SK-N-SH (cell line): Measurements from ENCODE around the gene ZDHHC14. TPM values are rescaled to one million over a fixed set of nuclear protein-coding genes. Genes with fewer than 3 reads are reported as not detected.

ENCODE experiments used
- CTCF ChIA-PET: fragments of 300-600, 350-600 bp; formaldehyde crosslinking; extraction: SDS; loops from one replicate; lab custom pipeline; 2021; lab: Yijun Ruan, JAX
- POLR2A ChIA-PET: fragments of 350-600 bp; sonication (Branson Sonifier 250); formaldehyde crosslinking; extraction: SDS; loops from one replicate; lab custom pipeline; 2020; ENCODE audit warnings: antibody characterized with exemption, inconsistent platforms; lab: Yijun Ruan, JAX
- DNase-seq: peaks from one replicate; pipeline ENCODE4 v3.0.0; 2012
- H2AFZ ChIP-seq: fragments of 200-600 bp; sonication (generic); 2 replicates; pipeline ENCODE4 v1.8.1; 2016; ENCODE audit warnings: antibody characterized with exemption, mild to moderate bottlenecking, low read depth
- H3F3A ChIP-seq: fragments of 200-600 bp; sonication (generic); replicated peaks from 2 replicates; pipeline ENCODE3; 2016; ENCODE audit warnings: antibody characterized with exemption, mild to moderate bottlenecking; ENCODE audit not compliant: insufficient read depth
- H3K27ac ChIP-seq, 2 experiments: fragments of 200-500 bp in 1 of 2; fragments of 200-600 bp in 1 of 2; sonication (Bioruptor generic) in 1 of 2; sonication (generic), shearing (Covaris generic) in 1 of 2; 2 replicates each; pipeline versions ENCODE4 v1.5.1 to v1.6.1; 2014 to 2016; ENCODE audit warnings: low read depth in 2 of 2, inconsistent platforms in 1 of 2, low read length in 1 of 2, mild to moderate bottlenecking in 1 of 2, mixed read lengths in 1 of 2
- H3K27me3 ChIP-seq: fragments of 200-600 bp; sonication (generic), shearing (Covaris generic); 2 replicates; pipeline ENCODE4 v1.6.1; 2016; ENCODE audit warnings: mixed run types; ENCODE audit not compliant: insufficient read depth
- H3K36me3 ChIP-seq, 2 experiments: fragments of 200-500 bp in 1 of 2; fragments of 200-600 bp in 1 of 2; sonication (Bioruptor generic) in 1 of 2; sonication (generic) in 1 of 2; replicated peaks in 1 of 2; 2 replicates each; pipeline versions ENCODE3 to v1.5.1; 2014 to 2016; ENCODE audit warnings: low read length in 1 of 2, mild to moderate bottlenecking in 1 of 2; ENCODE audit not compliant: insufficient read depth in 2 of 2, control insufficient read depth in 1 of 2
- H3K4me1 ChIP-seq, 2 experiments: fragments of 200-500 bp in 1 of 2; fragments of 200-600 bp in 1 of 2; sonication (Bioruptor generic) in 1 of 2; sonication (generic), shearing (Covaris generic) in 1 of 2; 2 replicates each; pipeline versions ENCODE4 v1.5.1 to v1.6.1; 2014 to 2016; ENCODE audit warnings: low read depth in 1 of 2, low read length in 1 of 2, mixed run types in 1 of 2; ENCODE audit not compliant: insufficient read depth in 2 of 2, control insufficient read depth in 1 of 2
- H3K4me2 ChIP-seq: fragments of 200-600 bp; sonication (generic), shearing (Covaris generic); 2 replicates; pipeline ENCODE4 v1.6.1; 2017; ENCODE audit warnings: mixed run types
- H3K4me3 ChIP-seq, 2 experiments: fragments of 200-500 bp in 1 of 2; fragments of 200-600 bp in 1 of 2; sonication (Bioruptor generic) in 1 of 2; sonication (generic), shearing (Covaris generic) in 1 of 2; 2 replicates each; pipeline versions ENCODE4 v1.5.1 to v1.8.1; 2014 to 2016; ENCODE audit warnings: low read depth in 2 of 2, inconsistent platforms in 1 of 2, low read length in 1 of 2, mild to moderate bottlenecking in 1 of 2, mixed read lengths in 1 of 2, moderate library complexity in 1 of 2
- H3K79me2 ChIP-seq: fragments of 200-600 bp; sonication (generic); 2 replicates; pipeline ENCODE4 v1.8.1; 2017; ENCODE audit warnings: mild to moderate bottlenecking; ENCODE audit not compliant: insufficient read depth
- H3K9ac ChIP-seq: fragments of 200-600 bp; sonication (generic); 2 replicates; pipeline ENCODE4 v1.6.1; 2017; ENCODE audit warnings: mixed run types
- H3K9me2 ChIP-seq: fragments of 200-600 bp; sonication (generic); 2 replicates; pipeline ENCODE4 v1.6.1; 2017; ENCODE audit warnings: mixed run types
- H3K9me3 ChIP-seq: fragments of 200-600 bp; sonication (generic); 2 replicates; pipeline ENCODE4 v1.6.1; 2017; ENCODE audit warnings: mixed run types, mild to moderate bottlenecking, moderate library complexity
- H4K20me1 ChIP-seq: fragments of 200-600 bp; sonication (generic); 2 replicates; pipeline ENCODE4 v1.6.1; 2017; ENCODE audit warnings: mild to moderate bottlenecking, mixed run types; ENCODE audit not compliant: insufficient read depth
- CTCF ChIP-seq: fragments of 200-600 bp; sonication (generic); IDR thresholded peaks from 2 replicates; pipeline ENCODE4 v1.6.1; 2017; ENCODE audit warnings: antibody characterized with exemption, mild to moderate bottlenecking, moderate library complexity
- ELF1 ChIP-seq: IDR thresholded peaks from 2 replicates; pipeline ENCODE4 v1.4.0; 2012
- EP300 ChIP-seq, 2 experiments: IDR thresholded peaks; 2 replicates each; pipeline versions ENCODE4 v1.4.0 to v1.6.1; 2012; ENCODE audit warnings: borderline replicate concordance in 1 of 2, low read depth in 1 of 2, low read length in 1 of 2
- FOSL2 ChIP-seq: IDR thresholded peaks from 2 replicates; pipeline ENCODE4 v1.4.0; 2012; ENCODE audit warnings: low read depth, mild to moderate bottlenecking, moderate library complexity, borderline replicate concordance
- FOXJ3 ChIP-seq: sonication (generic); formaldehyde crosslinking; IDR thresholded peaks from 2 replicates; pipeline ENCODE4 v1.5.1; 2020; ENCODE audit warnings: mild to moderate bottlenecking, missing genetic modification reagents
- FOXM1 ChIP-seq: IDR thresholded peaks from 2 replicates; pipeline ENCODE4 v1.4.0; 2012; ENCODE audit warnings: low read depth, mild to moderate bottlenecking
- GATA2 ChIP-seq: sonication (generic); formaldehyde crosslinking; IDR thresholded peaks from 2 replicates; pipeline ENCODE4 v1.5.0; 2020; ENCODE audit warnings: mild to moderate bottlenecking, missing genetic modification reagents
- JUND ChIP-seq: IDR thresholded peaks from 2 replicates; pipeline ENCODE4 v1.4.0; 2012
- NFIC ChIP-seq: IDR thresholded peaks from 2 replicates; pipeline ENCODE4 v1.4.0; 2012; ENCODE audit warnings: borderline replicate concordance
- NRF1 ChIP-seq: IDR thresholded peaks from 2 replicates; pipeline ENCODE4 v1.6.1; 2012; ENCODE audit warnings: low read depth, mild to moderate bottlenecking, low read length
- PBX3 ChIP-seq: IDR thresholded peaks from 2 replicates; pipeline ENCODE4; 2012
- POLR2AphosphoS5 ChIP-seq: IDR thresholded peaks from 2 replicates; pipeline ENCODE4 v1.6.1; 2012; ENCODE audit warnings: low read depth, low read length
- RAD21 ChIP-seq: IDR thresholded peaks from 2 replicates; pipeline ENCODE4 v1.6.1; 2012; ENCODE audit warnings: mild to moderate bottlenecking, low read length
- REST ChIP-seq: IDR thresholded peaks from 2 replicates; pipeline ENCODE4 v1.6.1; 2012; ENCODE audit warnings: mild to moderate bottlenecking, low read depth, low read length, moderate library complexity
- RXRA ChIP-seq: IDR thresholded peaks from 2 replicates; pipeline ENCODE4 v1.4.0; 2012; ENCODE audit warnings: low read depth, mild to moderate bottlenecking, borderline replicate concordance
- SMC3 ChIP-seq: IDR thresholded peaks from 2 replicates; pipeline ENCODE4 v1.6.1; 2012; ENCODE audit warnings: low read depth, low read length, improper control_type of control experiment
- USF1 ChIP-seq: IDR thresholded peaks from 2 replicates; pipeline ENCODE4 v1.4.0; 2012; ENCODE audit warnings: low read depth, borderline replicate concordance
- USF2 ChIP-seq: fragments of 150-350 bp; IDR thresholded peaks from 2 replicates; pipeline ENCODE4 v1.6.1; 2017; ENCODE audit warnings: antibody characterized with exemption, low read length, low read depth, borderline replicate concordance
- YY1 ChIP-seq: IDR thresholded peaks from 2 replicates; pipeline ENCODE4 v1.4.0; 2012; ENCODE audit warnings: low read depth, mild to moderate bottlenecking
- WGBS: methylation state at CpG from one replicate; pipeline ENCODE4 v1.1.6; 2017; ENCODE audit warnings: low lambda C conversion rate; 5-methylcytosine and 5-hydroxymethylcytosine counted together
- polyA plus RNA-seq, 3 experiments: library from polyadenylated mRNA; depleted of rRNA; stranded (reverse); fragments of >200 nt; gene quantifications; 2 replicates each; pipeline ENCODE4 v1.2.3, GENCODE V29; 2012

ZDHHC14 gene
- polyA plus RNA-seq, 1 of the 3 experiments (the other 2 are of a cell fraction) = 5.4 TPM

GRCh38 chr6:157453978-157454377 is 73.0 kb downstream of the ZDHHC14 start:
- Histone ChIP-seq H3K9me3 (no peaks in the 10 kb centered on the region), H4K20me1 (no peaks in the 10 kb centered on the region), H3K4me2 (no peak overlapping the region), H3K36me3 (no peaks in the 10 kb centered on the region), H3K79me2 (no peaks in the 10 kb centered on the region), H3K4me1 (peaks cover 0 to 4% of the 10 kb centered on the region in 2 experiments; a peak in 1 of 4 replicates), H3K4me3 (no peak overlapping the region), H3K9ac (no peak overlapping the region), H3K27me3 (no peaks in the 10 kb centered on the region), H3F3A (no peaks in the 10 kb centered on the region), H2AFZ (no peak overlapping the region), H3K27ac (no peak overlapping the region), H3K9me2 (no peaks in the 10 kb centered on the region)
- ChIA-PET CTCF (no interaction called here), POLR2A (no interaction called here)
- no peak for TF ChIP-seq YY1
- no peak for TF ChIP-seq NFIC
- TF ChIP-seq RAD21 = no peak
- no peak for TF ChIP-seq FOXJ3 (CRISPR knock-in tag)
- TF ChIP-seq EP300 (IDR thresholded peaks at IDR 0.05; ENCODE audit: borderline replicate concordance in 1 of 2, low read depth in 1 of 2, low read length in 1 of 2) = no peak
- no peak for TF ChIP-seq SMC3
- TF ChIP-seq PBX3 = no peak
- TF ChIP-seq USF2 = no peak
- no peak for TF ChIP-seq ELF1
- no peak for TF ChIP-seq RXRA
- no peak for TF ChIP-seq JUND
- no peak for TF ChIP-seq FOSL2
- TF ChIP-seq GATA2 (CRISPR knock-in tag) = no peak
- no peak for TF ChIP-seq USF1
- TF ChIP-seq FOXM1 = no peak
- TF ChIP-seq POLR2AphosphoS5 = no peak
- no peak for DNase-seq

- POLR2A ChIA-PET = no interaction called here
Measured at GRCh38 chr6:157454762-157455714, 74.0 kb downstream of the ZDHHC14 start.

More at GRCh38 chr6:157454762-157455714, 74.0 kb downstream of the ZDHHC14 start:
- Histone ChIP-seq H3K9ac (no peak overlapping the region), H3K27ac (no peak overlapping the region), H3K4me2 (no peak overlapping the region), H3K4me3 (no peak overlapping the region), H3K27me3 (no peaks in the 10 kb centered on the region), H2AFZ (no peak overlapping the region), H3K36me3 (no peaks in the 10 kb centered on the region), H4K20me1 (no peaks in the 10 kb centered on the region), H3K4me1 (peaks cover 0 to 4% of the 10 kb centered on the region in 2 experiments; a peak in 1 of 4 replicates), H3K9me2 (no peaks in the 10 kb centered on the region), H3K79me2 (no peaks in the 10 kb centered on the region), H3K9me3 (no peaks in the 10 kb centered on the region), H3F3A (peaks cover 3% of the 10 kb centered on the region)
- CTCF ChIA-PET = no interaction called here
- no peak for DNase-seq
- WGBS = 92% methylated on average over 14 of the region's 14 CpGs
- TF ChIP-seq YY1 (no peak), NRF1 (no peak), FOXJ3 (CRISPR knock-in tag) (no peak), FOSL2 (no peak), GATA2 (CRISPR knock-in tag) (no peak), CTCF (no peak), REST (no peak)
